NCI-H2171 (cell line): Measurements from ENCODE around the gene LSR.
"Not testable (repeated sequence)": the region's sequence is repeated elsewhere in the genome, so short reads cannot be mapped to it uniquely, and the experiment has no call there.

Experiments
- DNase-seq: peaks from one replicate; lab custom pipeline; 2025; lab: John Stamatoyannopoulos, UW

The LSR gene

GRCh38 chr19:35217649-35217990 lies 31.2 kb upstream of the LSR start:
- no peak for DNase-seq

GRCh38 chr19:35219008-35219407 lies 29.8 kb upstream of the LSR start:
- no peak for DNase-seq

- no peak for DNase-seq
Measured at GRCh38 chr19:35220315-35220921, 28.4 kb upstream of the LSR start.

- DNase-seq, result not testable (repeated sequence)
Measured at GRCh38 chr19:35220973-35221590, 27.7 kb upstream of the LSR start.

- no peak for DNase-seq
Measured at GRCh38 chr19:35222373-35223015, 26.3 kb upstream of the LSR start.

- DNase-seq, result no peak
Measured at GRCh38 chr19:35223084-35223790, 25.6 kb upstream of the LSR start.

- DNase-seq, result no peak
Measured at GRCh38 chr19:35223862-35224505, 24.8 kb upstream of the LSR start.

GRCh38 chr19:35224681-35225571 lies 23.9 kb upstream of the LSR start:
- DNase-seq, result no peak

- no peak for DNase-seq
Measured at GRCh38 chr19:35225951-35226350, 22.9 kb upstream of the LSR start.

- DNase-seq, result no peak
Measured at GRCh38 chr19:35226748-35227147, 22.1 kb upstream of the LSR start.

GRCh38 chr19:35228177-35228930 lies 20.4 kb upstream of the LSR start, which contains the start of gene FAM187B:
Gene FAM187B (minus strand): TSS chr19:35228739. CDS start chr19:35228680, 59 bp downstream.
- no peak for DNase-seq

- no peak for DNase-seq
Measured at GRCh38 chr19:35229601-35230000, 19.2 kb upstream of the LSR start.

GRCh38 chr19:35231956-35232645 lies 16.7 kb upstream of the LSR start:
- no peak for DNase-seq

- no peak for DNase-seq
Measured at GRCh38 chr19:35232912-35233311, 15.9 kb upstream of the LSR start.

- no peak for DNase-seq
Measured at GRCh38 chr19:35236638-35237400, 12.0 kb upstream of the LSR start.

GRCh38 chr19:35239597-35239996 lies 9.2 kb upstream of the LSR start:
- DNase-seq, result not testable (repeated sequence)

- DNase-seq, result no peak
Measured at GRCh38 chr19:35240327-35240726, 8.5 kb upstream of the LSR start.

GRCh38 chr19:35241417-35241816 lies 7.4 kb upstream of the LSR start:
- no peak for DNase-seq

- DNase-seq, result no peak
Measured at GRCh38 chr19:35246466-35247092, 2.2 kb upstream of the LSR start.
